SK-N-MC (cell line): Measurements from ENCODE around the gene C2CD3.

Experiments used
- DNase-seq: peaks from one replicate; pipeline ENCODE4 v3.0.0-alpha.2; 2011; ENCODE audit warnings: low read depth, low spot score
- H3K27ac ChIP-seq: fragments of 200-600 bp; sonication (generic); 2 replicates; pipeline ENCODE4 v1.5.1; 2016; ENCODE audit warnings: mixed run types
- H3K36me3 ChIP-seq: fragments of 200-600 bp; sonication (generic); 2 replicates; pipeline ENCODE4 v1.6.1; 2017; ENCODE audit warnings: antibody characterized with exemption, low read length, mixed read lengths; ENCODE audit not compliant: insufficient read depth
- H3K4me3 ChIP-seq: fragments of 200-600 bp; sonication (generic); 2 replicates; pipeline ENCODE4 v1.5.1; 2016
- H3K9ac ChIP-seq: fragments of 200-600 bp; sonication (generic); 2 replicates; pipeline ENCODE4 v1.8.0; 2017; ENCODE audit warnings: mixed run types, mixed read lengths; ENCODE audit not compliant: insufficient read length
- H3K9me3 ChIP-seq: fragments of 200-600 bp; sonication (generic); 2 replicates; pipeline ENCODE4 v1.6.1; 2017; ENCODE audit warnings: low read depth, mild to moderate bottlenecking, antibody characterized with exemption, low read length, moderate library complexity, mixed read lengths
- EZH2 ChIP-seq: fragments of 200-600 bp; sonication (generic); IDR thresholded peaks from one replicate; pipeline ENCODE4 v1.6.1; 2017; ENCODE audit warnings: antibody characterized with exemption
- FOXP2 ChIP-seq: optimal IDR thresholded peaks from 2 replicates; pipeline ENCODE3; 2011; ENCODE audit warnings: mild to moderate bottlenecking, moderate library complexity; ENCODE audit not compliant: insufficient read depth; ENCODE audit errors: extremely low read length, control extremely low read depth
- POLR2AphosphoS5 ChIP-seq: IDR thresholded peaks from 2 replicates; pipeline ENCODE4 v1.6.1; 2012; ENCODE audit warnings: mild to moderate bottlenecking, low read depth, low read length, borderline replicate concordance

C2CD3 gene

DNA sequence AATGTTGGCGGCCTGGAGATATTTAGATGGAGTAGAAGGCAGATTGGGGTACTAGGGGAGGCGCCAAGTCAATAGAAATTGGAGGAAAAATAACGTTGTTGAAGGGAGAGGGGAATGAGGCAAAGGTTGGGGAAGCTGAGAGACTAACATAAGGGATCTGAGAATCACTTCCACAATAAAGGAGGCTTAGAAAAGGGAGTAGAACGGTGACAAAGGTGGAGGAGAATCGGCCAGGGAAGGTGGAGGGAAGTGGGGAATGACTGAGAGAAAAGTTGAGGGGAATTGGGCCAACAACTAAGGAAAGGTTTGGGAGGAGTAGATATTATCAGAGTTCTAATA lies 797 bp upstream of the C2CD3 start:
- no peak for TF ChIP-seq EZH2
- no peak for TF ChIP-seq FOXP2
- no peak for TF ChIP-seq POLR2AphosphoS5
- peak overlapping the region; percentile 78 for H3K9ac ChIP-seq
- no peaks in the 10 kb centered on the region for H3K9me3 ChIP-seq
- DNase-seq: no peak
- peak overlapping the region; percentile 87 for H3K4me3 ChIP-seq
- H3K36me3 ChIP-seq: peaks cover 24% of the 10 kb centered on the region
- no peak overlapping the region for H3K27ac ChIP-seq

- H3K36me3 ChIP-seq: peaks cover 39% of the 10 kb centered on the region
- H3K27ac ChIP-seq: no peak overlapping the region
- TF ChIP-seq FOXP2 (no peak), POLR2AphosphoS5 (no peak), EZH2 (no peak)
- no peak for DNase-seq
- H3K9ac ChIP-seq: peak overlapping the region; percentile 76
- no peaks in the 10 kb centered on the region for H3K9me3 ChIP-seq
- H3K4me3 ChIP-seq: peak overlapping the region; percentile 79
Observed at GRCh38 chr11:74169738-74170458, 904 bp downstream of the C2CD3 start.

DNA sequence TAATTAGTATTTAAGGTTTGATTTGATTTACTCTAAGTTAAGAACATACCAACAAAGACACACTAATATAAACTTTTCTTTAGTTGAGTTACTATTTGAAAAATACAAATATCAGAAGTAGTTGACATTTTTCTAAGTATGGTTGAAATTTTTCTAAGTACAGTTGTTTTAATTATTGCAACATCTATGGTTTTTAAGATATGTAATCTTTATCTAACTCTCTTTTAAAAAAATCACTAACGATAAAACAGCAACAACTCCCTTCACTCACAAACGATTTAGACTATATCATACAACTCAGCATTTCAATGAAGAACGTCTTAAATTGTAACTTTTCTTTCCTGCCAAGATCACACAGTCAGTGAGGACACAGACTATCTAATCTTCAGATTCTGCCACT lies 2.0 kb downstream of the C2CD3 start:
- Histone ChIP-seq H3K9ac (peak overlapping the region; percentile 76), H3K4me3 (peak overlapping the region; percentile 79), H3K36me3 (peaks cover 44% of the 10 kb centered on the region), H3K9me3 (no peaks in the 10 kb centered on the region), H3K27ac (no peak overlapping the region)
- TF ChIP-seq FOXP2: no peak
- no peak for TF ChIP-seq EZH2
- no peak for TF ChIP-seq POLR2AphosphoS5
- no peak for DNase-seq

DNA sequence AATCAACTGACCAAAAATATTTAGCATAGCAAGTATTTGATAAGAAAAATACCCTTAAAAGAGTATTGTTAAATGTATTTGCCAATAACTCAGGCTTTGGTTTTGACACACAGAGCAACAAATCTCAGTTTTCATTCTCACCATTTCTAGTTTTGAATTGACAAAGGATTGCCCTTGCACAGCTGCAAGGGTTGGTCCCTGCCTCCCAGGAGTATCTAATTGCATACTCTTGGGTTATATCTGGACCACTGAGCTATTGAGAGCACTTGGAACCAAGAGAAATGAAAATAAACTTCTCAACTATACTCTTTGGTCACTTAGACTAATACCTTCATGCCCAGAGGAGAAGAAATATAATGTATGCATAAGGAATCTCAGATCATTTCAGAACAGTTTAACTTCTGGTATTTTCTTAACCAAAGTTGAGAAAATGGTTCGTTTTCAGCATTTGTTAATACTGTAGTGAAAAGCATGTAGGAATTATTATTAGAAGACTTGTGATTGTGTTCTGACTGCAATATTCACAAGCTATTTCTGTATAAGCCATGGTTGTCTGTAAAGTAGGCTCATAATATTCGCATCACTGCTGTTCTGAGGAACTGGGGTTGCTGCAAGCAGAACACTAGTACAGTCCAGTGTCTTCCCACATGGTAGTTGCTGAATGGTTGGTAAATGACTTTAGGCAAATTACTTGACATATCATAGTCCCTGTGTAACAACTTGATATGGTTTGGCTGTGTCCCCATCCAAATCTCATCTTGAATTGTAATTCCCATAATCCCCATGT lies 7.9 kb downstream of the C2CD3 start:
- DNase-seq: no peak
- Histone ChIP-seq H3K36me3 (peaks cover 66% of the 10 kb centered on the region), H3K9ac (no peak overlapping the region), H3K27ac (0 out of 2 replicates have a peak overlapping the region, but pooled peaks have one; percentile 52), H3K4me3 (no peak overlapping the region), H3K9me3 (no peaks in the 10 kb centered on the region)
- no peak for TF ChIP-seq POLR2AphosphoS5
- TF ChIP-seq EZH2: no peak
- no peak for TF ChIP-seq FOXP2

DNA sequence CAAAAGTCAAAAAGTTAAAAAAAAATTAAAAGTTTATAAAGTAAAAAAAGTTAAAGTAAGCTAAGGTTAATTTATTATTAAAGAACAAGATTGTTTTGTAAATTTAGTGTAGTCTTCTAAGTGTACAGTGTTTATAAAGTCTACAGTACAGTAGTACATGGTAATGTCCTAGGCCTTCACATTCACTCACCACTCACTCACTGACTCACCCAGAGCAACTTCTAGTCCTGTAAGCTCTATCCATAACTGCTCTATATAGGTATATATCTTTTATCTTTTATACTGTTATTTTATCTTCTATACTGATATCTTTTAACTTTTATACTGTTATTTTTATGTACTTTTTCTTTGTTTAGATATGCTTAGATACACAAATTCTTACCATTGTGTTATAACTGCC lies 11.2 kb downstream of the C2CD3 start:
- DNase-seq: no peak
- no peak overlapping the region for H3K27ac ChIP-seq
- H3K4me3 ChIP-seq: no peak overlapping the region
- no peaks in the 10 kb centered on the region for H3K9me3 ChIP-seq
- no peak for TF ChIP-seq FOXP2
- no peak for TF ChIP-seq EZH2
- no peak overlapping the region for H3K9ac ChIP-seq
- H3K36me3 ChIP-seq: peaks cover 40% of the 10 kb centered on the region

DNA sequence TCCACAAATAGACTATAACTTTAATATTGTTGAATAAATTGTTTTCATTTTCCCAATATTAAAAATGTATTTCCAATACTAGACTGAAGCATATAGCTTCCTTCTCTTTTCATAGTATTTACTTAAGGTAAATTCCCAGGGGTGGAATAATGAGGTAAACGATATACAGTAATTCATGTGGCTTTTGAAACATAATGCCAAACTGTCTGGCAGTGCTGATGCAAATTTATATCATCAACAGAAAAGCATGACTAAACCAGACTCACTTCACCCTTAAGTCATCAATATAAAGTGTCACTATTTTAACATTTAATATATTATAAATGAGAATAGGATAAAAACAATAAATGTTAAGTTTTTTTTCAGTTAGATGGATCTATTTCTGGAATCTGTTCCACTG lies 13.6 kb downstream of the C2CD3 start:
- DNase-seq: no peak
- H3K27ac ChIP-seq: no peak overlapping the region

DNA sequence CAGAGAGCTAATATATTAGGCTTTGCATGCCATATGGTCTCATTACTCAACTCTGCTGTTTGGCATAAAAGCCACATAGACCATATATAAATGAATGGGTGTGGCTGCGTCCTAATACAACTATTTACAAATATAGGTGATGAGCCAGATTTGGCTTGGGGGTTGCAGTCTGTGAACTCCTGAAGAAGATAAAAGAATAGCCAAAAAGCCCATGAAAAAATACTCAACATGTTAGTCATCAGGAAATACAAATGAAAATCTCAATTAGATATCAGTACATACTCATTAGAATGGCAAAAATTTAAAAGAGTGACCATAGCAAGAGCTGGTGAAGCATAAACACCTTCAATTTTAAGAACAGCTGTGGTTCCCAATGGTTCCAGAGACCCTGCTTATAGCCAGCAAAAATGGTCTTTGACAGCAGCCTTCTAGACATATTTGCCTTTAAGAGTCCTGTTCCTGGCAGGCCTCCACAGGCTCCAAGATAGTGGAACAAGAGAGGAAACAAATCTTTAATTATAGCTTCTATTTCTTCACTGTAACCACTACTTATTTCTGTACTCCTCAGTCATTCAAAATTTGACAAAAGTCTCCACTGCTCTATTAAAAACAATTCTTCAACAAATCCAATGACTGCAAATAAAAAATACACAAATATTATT lies 16.1 kb downstream of the C2CD3 start:
- Histone ChIP-seq H3K36me3 (peaks cover 9% of the 10 kb centered on the region; the same call in 1 of the 2 replicates), H3K9me3 (no peaks in the 10 kb centered on the region), H3K27ac (no peak overlapping the region), H3K4me3 (no peak overlapping the region), H3K9ac (no peak overlapping the region)
- DNase-seq: no peak
- no peak for TF ChIP-seq FOXP2
- TF ChIP-seq EZH2: no peak
- no peak for TF ChIP-seq POLR2AphosphoS5

More for the DNA sequence above, 13.6 kb downstream of the C2CD3 start:
- Histone ChIP-seq H3K4me3 (no peak overlapping the region), H3K9ac (no peak overlapping the region), H3K36me3 (peaks cover 22% of the 10 kb centered on the region), H3K9me3 (no peaks in the 10 kb centered on the region)
- TF ChIP-seq EZH2: no peak
- TF ChIP-seq POLR2AphosphoS5: no peak
- no peak for TF ChIP-seq FOXP2

DNA sequence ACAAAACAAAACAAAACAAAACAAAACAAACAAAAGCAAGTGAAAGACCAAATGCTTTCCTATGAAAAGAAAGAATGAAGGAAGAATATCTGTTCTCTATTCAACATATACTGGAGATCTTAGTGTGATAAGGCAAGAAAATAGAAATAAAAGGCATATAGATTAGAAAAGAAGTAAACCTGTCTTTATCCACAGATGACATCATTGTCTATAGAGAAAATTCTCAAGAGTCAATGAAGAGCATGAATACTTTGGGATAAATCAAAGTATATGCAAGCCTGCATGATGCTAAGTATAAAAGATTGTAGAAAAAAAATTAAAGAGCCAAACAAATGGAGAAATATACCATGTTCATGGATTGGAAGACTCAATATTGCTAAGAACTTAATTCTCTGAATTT lies 17.6 kb downstream of the C2CD3 start:
- no peak for TF ChIP-seq EZH2
- TF ChIP-seq POLR2AphosphoS5: no peak
- TF ChIP-seq FOXP2: no peak
- peaks cover 4% of the 10 kb centered on the region; the same call in 1 of the 2 replicates for H3K36me3 ChIP-seq
- no peak for DNase-seq

More for the DNA sequence above, 17.6 kb downstream of the C2CD3 start:
- Histone ChIP-seq H3K4me3 (no peak overlapping the region), H3K9me3 (no peaks in the 10 kb centered on the region), H3K9ac (no peak overlapping the region), H3K27ac (no peak overlapping the region)
